Cardiac muscle cell (in vitro differentiated cells and primary cell): ENCODE results near the gene CNR2. TPM values are rescaled to one million over a fixed set of nuclear protein-coding genes. Genes with fewer than 3 reads are reported as not detected.

ENCODE experiments used
- DNase-seq, 2 donors: peaks; one replicate each; pipeline versions ENCODE4 v3.0.0 to v3.0.0-alpha.2; 2010 to 2017; ENCODE audit warnings: low read depth in 1 of 2, low spot score in 1 of 2
- H3K27ac ChIP-seq: fragments of 200-600 bp; sonication (generic); 2 replicates; pipeline ENCODE4 v1.5.1; 2016
- H3K27me3 ChIP-seq: fragments of 200-600 bp; sonication (generic); 2 replicates; pipeline ENCODE4 v1.6.0; 2016; ENCODE audit warnings: control low read depth
- H3K36me3 ChIP-seq: fragments of 200-600 bp; sonication (generic); 2 replicates; pipeline ENCODE4 v1.5.1; 2016; ENCODE audit warnings: control low read depth
- H3K4me1 ChIP-seq: fragments of 200-600 bp; sonication (generic); 2 replicates; pipeline ENCODE4 v1.8.1; 2017; ENCODE audit warnings: low read depth, mild to moderate bottlenecking, mixed run types
- H3K4me3 ChIP-seq: fragments of 200-600 bp; sonication (generic); 2 replicates; pipeline ENCODE4 v1.5.1; 2016; ENCODE audit warnings: mild to moderate bottlenecking
- H3K9me3 ChIP-seq: fragments of 200-600 bp; sonication (generic); 2 replicates; pipeline ENCODE4 v1.5.1; 2017; ENCODE audit warnings: low read depth, mild to moderate bottlenecking, control low read depth
- CTCF ChIP-seq: IDR thresholded peaks from 2 replicates; pipeline ENCODE4 v1.5.1; 2012; ENCODE audit warnings: low read depth, mild to moderate bottlenecking, low read length
- polyA plus RNA-seq: library from polyadenylated mRNA; unstranded; fragments of >200 nt; fragmentation: Nextera tagmentation; extraction: Ambion mirVana; gene quantifications from 2 replicates; pipeline ENCODE4 v1.2.1, GENCODE V29; 2016
- total RNA-seq: library from RNA; depleted of rRNA; stranded (reverse); fragments of >200 nt; gene quantifications from 2 replicates; pipeline ENCODE4 v1.2.3, GENCODE V29; 2016

Gene CNR2
- total and polyA plus RNA-seq, 2 experiments from 2014 or later, result not detected

DNA sequence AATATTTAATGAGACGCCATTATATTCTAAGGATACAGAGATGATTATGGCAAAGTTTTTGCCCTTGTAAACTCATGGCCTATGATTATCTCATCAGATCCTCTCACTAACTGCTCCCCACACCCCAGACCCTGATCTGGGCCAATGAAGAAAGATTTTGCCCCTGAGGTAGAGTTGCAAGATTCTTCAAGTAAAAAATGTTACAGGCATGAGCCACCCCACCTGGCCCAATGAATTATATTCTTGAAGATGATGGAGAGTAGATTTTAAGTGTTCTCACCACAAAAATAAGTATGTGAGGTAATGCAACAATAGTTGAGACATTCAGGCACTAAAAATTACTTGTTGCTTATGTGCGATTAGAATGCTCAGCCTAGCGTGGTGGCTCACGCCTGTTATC lies 1.8 kb upstream of the CNR2 start:
- peaks cover 3% of the 10 kb centered on the region for H3K4me1 ChIP-seq
- no peaks in the 10 kb centered on the region for H3K36me3 ChIP-seq
- TF ChIP-seq CTCF, result no peak
- no peaks in the 10 kb centered on the region for H3K27me3 ChIP-seq
- H3K9me3 ChIP-seq, result no peaks in the 10 kb centered on the region
- H3K4me3 ChIP-seq, result no peak overlapping the region
- no peak overlapping the region for H3K27ac ChIP-seq
- no peak for DNase-seq

GRCh38 chr1:23911921-23912320 lies 1.2 kb downstream of the CNR2 start:
- H3K4me1 ChIP-seq, result no peaks in the 10 kb centered on the region
- no peak overlapping the region for H3K4me3 ChIP-seq
- no peaks in the 10 kb centered on the region for H3K27me3 ChIP-seq
- no peak overlapping the region for H3K27ac ChIP-seq
- no peak for TF ChIP-seq CTCF
- no peaks in the 10 kb centered on the region for H3K9me3 ChIP-seq
- H3K36me3 ChIP-seq, result no peaks in the 10 kb centered on the region
- DNase-seq, result no peak

DNA sequence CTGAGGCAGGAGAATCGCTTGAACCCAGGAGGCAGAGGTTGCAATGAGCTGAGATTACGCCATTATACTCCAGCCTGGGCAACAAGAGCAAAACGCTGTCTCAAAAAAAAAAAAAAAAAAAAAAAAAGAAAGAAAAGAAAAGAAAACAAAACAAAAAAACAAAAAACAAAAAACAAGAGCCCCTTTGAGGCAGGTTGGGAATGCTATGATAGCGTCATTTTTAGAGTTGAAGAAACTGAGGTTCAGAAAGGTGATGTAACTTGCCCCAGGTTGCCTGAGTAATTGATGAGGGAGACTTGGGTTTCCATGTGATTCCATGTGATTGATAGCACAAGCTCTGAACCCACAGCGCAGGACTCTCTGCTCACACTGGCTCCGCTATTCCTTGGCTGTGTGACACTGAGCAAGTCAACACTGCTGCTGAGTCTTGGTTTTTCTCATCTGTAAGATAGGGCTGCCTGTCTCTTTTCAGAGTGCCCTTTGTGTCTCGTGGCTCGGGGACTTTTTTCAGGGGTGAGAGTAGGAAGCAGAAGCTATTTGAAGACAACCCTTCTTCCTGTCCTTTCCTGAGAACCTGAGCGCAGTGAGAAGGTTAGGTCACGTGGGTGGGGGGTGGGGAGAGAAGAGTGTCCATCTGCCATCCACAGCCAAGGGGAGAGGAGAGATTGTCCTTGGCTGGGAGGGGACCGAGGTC lies 2.5 kb downstream of the CNR2 start:
- H3K27me3 ChIP-seq, result peaks cover 6% of the 10 kb centered on the region
- H3K27ac ChIP-seq, result no peak overlapping the region
- no peak for DNase-seq
- no peaks in the 10 kb centered on the region for H3K9me3 ChIP-seq
- no peaks in the 10 kb centered on the region for H3K4me1 ChIP-seq
- no peak overlapping the region for H3K4me3 ChIP-seq
- no peaks in the 10 kb centered on the region for H3K36me3 ChIP-seq
- no peak for TF ChIP-seq CTCF

DNA sequence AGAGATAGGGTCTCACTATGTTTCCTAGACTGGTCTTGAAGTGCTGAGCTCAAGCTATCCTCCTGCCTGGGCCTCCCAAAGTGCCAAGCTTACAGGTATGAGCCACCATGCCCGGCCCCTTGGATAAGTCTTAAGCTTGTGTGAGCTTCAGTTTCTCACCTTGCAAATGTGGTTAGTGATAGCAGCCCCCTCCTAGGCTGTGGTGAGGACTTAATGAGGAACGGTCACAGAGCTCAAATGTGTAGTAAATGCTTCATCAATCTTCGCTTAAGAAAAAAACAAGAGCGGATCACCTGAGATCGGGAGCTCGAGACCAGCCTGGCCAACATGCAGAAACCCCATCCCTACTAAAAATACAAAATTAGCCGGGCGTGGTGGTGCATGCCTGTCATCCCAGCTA lies 3.0 kb downstream of the CNR2 start:
- Histone ChIP-seq H3K27me3 (peaks cover 10% of the 10 kb centered on the region), H3K9me3 (no peaks in the 10 kb centered on the region), H3K4me3 (no peak overlapping the region), H3K4me1 (no peaks in the 10 kb centered on the region), H3K27ac (no peak overlapping the region), H3K36me3 (no peaks in the 10 kb centered on the region)
- no peak for TF ChIP-seq CTCF
- DNase-seq, result no peak

DNA sequence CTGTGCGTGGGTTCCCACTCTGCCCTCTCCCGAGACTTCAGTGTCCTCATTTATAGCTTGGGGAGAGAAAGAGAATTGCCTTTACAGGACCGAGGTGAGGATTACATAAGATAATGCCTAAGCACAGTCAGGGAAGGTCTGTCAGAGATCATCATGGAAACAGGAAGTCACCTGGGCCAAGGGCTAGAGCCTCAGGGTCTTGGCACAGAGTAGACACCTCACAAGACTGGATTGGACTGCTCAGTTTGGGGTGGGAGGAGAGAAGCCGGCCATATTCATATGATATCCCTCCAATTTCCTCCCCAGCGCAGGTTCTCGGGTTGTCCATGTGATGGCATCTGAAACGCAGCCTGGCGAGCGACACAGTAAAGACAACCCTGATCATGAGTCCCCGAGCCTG lies 3.8 kb downstream of the CNR2 start:
- Histone ChIP-seq H3K27ac (no peak overlapping the region), H3K36me3 (no peaks in the 10 kb centered on the region), H3K4me1 (no peaks in the 10 kb centered on the region), H3K4me3 (no peak overlapping the region), H3K9me3 (no peaks in the 10 kb centered on the region), H3K27me3 (peaks cover 17% of the 10 kb centered on the region)
- no peak for DNase-seq
- no peak for TF ChIP-seq CTCF
